Tibial nerve (tissue), 3 donors: ENCODE measurements around the gene GUCY1B1.

Source experiments
- CTCF ChIP-seq, 5 experiments: fragments of 200-600 bp in 3 of 5; fragments of 450-650 bp in 2 of 5; sonication (generic) in 3 of 5; IDR thresholded peaks; one replicate each; pipeline ENCODE4 v1.5.1; 2016 to 2019; ENCODE audit warnings: antibody characterized with exemption in 5 of 5, mild to moderate bottlenecking in 3 of 5, moderate library complexity in 2 of 5
- POLR2A ChIP-seq, 2 donors: fragments of 450-650 bp; IDR thresholded peaks; one replicate each; pipeline ENCODE4 v1.6.1; 2017; ENCODE audit warnings: antibody characterized with exemption in 2 of 2, mild to moderate bottlenecking in 2 of 2, moderate library complexity in 2 of 2

GRCh38 chr4:155751569-155751968 is 7.3 kb upstream of the GUCY1B1 start:
- no peak for TF ChIP-seq CTCF (IDR thresholded peaks at IDR 0.05)
- TF ChIP-seq POLR2A (IDR thresholded peaks at IDR 0.05) = no peak
